GM12878 (cell line): ENCODE measurements around the gene OR1C1. TPM values are rescaled to one million over a fixed set of nuclear protein-coding genes. Genes with fewer than 3 reads are reported as not detected.

ENCODE experiments used
- E2F8 ChIP-seq: fragments of 450-650 bp; IDR thresholded peaks from 2 replicates; pipeline ENCODE4 v1.6.1; 2018; ENCODE audit warnings: mild to moderate bottlenecking, low read depth, moderate library complexity; ENCODE audit not compliant: partially characterized antibody
- GABPA ChIP-seq: IDR thresholded peaks from 2 replicates; pipeline ENCODE4 v1.6.1; 2014; ENCODE audit warnings: antibody characterized with exemption, low read depth, mild to moderate bottlenecking, inconsistent platforms
- HCFC1 ChIP-seq: fragments of 150-350 bp; IDR thresholded peaks from 2 replicates; pipeline ENCODE4 v1.6.1; 2014; ENCODE audit warnings: low read length
- IRF5 ChIP-seq: fragments of 450-650 bp; IDR thresholded peaks from 2 replicates; pipeline ENCODE4 v1.6.1; 2017; ENCODE audit warnings: borderline replicate concordance
- MAX ChIP-seq: IDR thresholded peaks from 2 replicates; pipeline ENCODE4 v1.6.1; 2012; ENCODE audit warnings: low read depth, low read length, improper control_type of control experiment
- MTA2 ChIP-seq: fragments of 450-650 bp; IDR thresholded peaks from 2 replicates; pipeline ENCODE4 v1.6.1; 2016; ENCODE audit warnings: low read depth, mild to moderate bottlenecking, moderate library complexity
- MTA3 ChIP-seq: IDR thresholded peaks from 2 replicates; pipeline ENCODE4 v1.6.1; 2012; ENCODE audit warnings: low read length, inconsistent platforms, borderline replicate concordance
- NFIC ChIP-seq: IDR thresholded peaks from 2 replicates; pipeline ENCODE4 v1.6.1; 2012; ENCODE audit warnings: low read depth, mild to moderate bottlenecking, inconsistent platforms, low read length, moderate library complexity
- NKRF ChIP-seq: fragments of 450-650 bp; conservative IDR thresholded peaks from 2 replicates; pipeline ENCODE4 v1.6.1; 2017; ENCODE audit warnings: mild to moderate bottlenecking, moderate library complexity
- NR2C1 ChIP-seq: fragments of 450-650 bp; IDR thresholded peaks from 2 replicates; pipeline ENCODE4 v1.6.1; 2017; ENCODE audit warnings: antibody characterized with exemption, mild to moderate bottlenecking, moderate library complexity
- SPI1 ChIP-seq: IDR thresholded peaks from 2 replicates; pipeline ENCODE4 v1.6.1; 2011; ENCODE audit warnings: low read depth, mild to moderate bottlenecking, low read length, moderate library complexity, borderline replicate concordance; ENCODE audit not compliant: insufficient read depth
- TAF1 ChIP-seq: IDR thresholded peaks from 2 replicates; pipeline ENCODE4 v1.6.1; 2011; ENCODE audit warnings: mild to moderate bottlenecking, low read depth, low read length, borderline replicate concordance
- YY1 ChIP-seq: IDR thresholded peaks from 2 replicates; pipeline ENCODE4 v1.6.1; 2011; ENCODE audit warnings: low read depth, mild to moderate bottlenecking, low read length
- ZNF384 ChIP-seq: IDR thresholded peaks from 2 replicates; pipeline ENCODE4 v1.6.1; 2012; ENCODE audit warnings: low read depth, mild to moderate bottlenecking, low read length, improper control_type of control experiment, borderline replicate concordance
- ZNF687 ChIP-seq: fragments of 450-650 bp; IDR thresholded peaks from 2 replicates; pipeline ENCODE4 v1.6.1; 2017; ENCODE audit warnings: mild to moderate bottlenecking, moderate library complexity
- polyA plus RNA-seq, 11 experiments: library from polyadenylated mRNA; depleted of rRNA in 4 of 11; unstranded in 6 of 11; stranded (reverse) in 5 of 11; fragments of >200 nt; fragmentation: Nextera tagmentation in 4 of 11; fragmentation: Illumina TruSeq in 1 of 11; extraction: Ambion mirVana in 4 of 11; extraction: Trizol in 1 of 11; gene quantifications; 1 replicate in 1 of 11; 2 replicates in 10 of 11; pipeline versions ENCODE4 v1.2.1 to v1.2.3, GENCODE V29; 2011 to 2016; ENCODE audit warnings: inconsistent platforms in 2 of 11, missing spikeins in 2 of 11, low read depth in 1 of 11
- total RNA-seq, 4 experiments: library from RNA; depleted of rRNA in 3 of 4; stranded (reverse); fragments of >200 nt in 3 of 4; fragmentation: Illumina TruSeq in 1 of 4; extraction: Trizol in 1 of 4; gene quantifications; 2 replicates each; pipeline versions ENCODE4 v1.2.1 to v1.2.3, GENCODE V29; 2013 to 2021

The OR1C1 gene
- total and polyA plus RNA-seq, 10 of the 15 experiments (the other 5 are each of a cell fraction or from before 2014, with no cell fraction given): not detected

- TF ChIP-seq YY1 (no peak), HCFC1 (no peak), NFIC (no peak), TAF1 (no peak), ZNF384 (no peak), NKRF (no peak), GABPA (no peak), MAX (no peak), NR2C1 (no peak), MTA3 (no peak), E2F8 (no peak), IRF5 (no peak), ZNF687 (no peak), MTA2 (no peak), SPI1 (no peak)
Observed at GRCh38 chr1:247721222-247721621, 39.1 kb downstream of the OR1C1 start (continued).
